Ishikawa (cell line): ENCODE results near the gene NSUN7.

Source experiments
- CEBPB ChIP-seq: IDR thresholded peaks from 2 replicates; pipeline ENCODE4 v1.6.1; 2012
- CREB1 ChIP-seq: IDR thresholded peaks from 2 replicates; pipeline ENCODE4 v1.6.1; 2012; ENCODE audit warnings: low read depth
- EGR1 ChIP-seq: IDR thresholded peaks from 2 replicates; pipeline ENCODE4 v1.6.1; 2012
- EP300 ChIP-seq: IDR thresholded peaks from 2 replicates; pipeline ENCODE4 v1.6.1; 2012; ENCODE audit warnings: borderline replicate concordance
- FOXM1 ChIP-seq: IDR thresholded peaks from 2 replicates; pipeline ENCODE4 v1.6.1; 2012; ENCODE audit warnings: low read depth, borderline replicate concordance
- MAX ChIP-seq: IDR thresholded peaks from 2 replicates; pipeline ENCODE4 v1.6.1; 2012
- NFIC ChIP-seq: IDR thresholded peaks from 2 replicates; pipeline ENCODE4 v1.6.1; 2012
- RAD21 ChIP-seq: IDR thresholded peaks from 2 replicates; pipeline ENCODE4 v1.6.1; 2012; ENCODE audit warnings: low read depth
- TAF1 ChIP-seq: IDR thresholded peaks from 2 replicates; pipeline ENCODE4 v1.6.1; 2012; ENCODE audit warnings: low read depth, mild to moderate bottlenecking
- TCF12 ChIP-seq: IDR thresholded peaks from 2 replicates; pipeline ENCODE4 v1.6.1; 2012; ENCODE audit warnings: low read depth
- TEAD4 ChIP-seq: IDR thresholded peaks from 2 replicates; pipeline ENCODE4 v1.6.1; 2012
- USF1 ChIP-seq: IDR thresholded peaks from 2 replicates; pipeline ENCODE4 v1.6.1; 2012
- YY1 ChIP-seq: IDR thresholded peaks from 2 replicates; pipeline ENCODE4 v1.6.1; 2012; ENCODE audit warnings: low read depth
- ZBTB7A ChIP-seq: IDR thresholded peaks from 2 replicates; pipeline ENCODE4 v1.6.1; 2012; ENCODE audit warnings: low read depth
- TF ChIP-seq, protein P1 (sequence below): IDR thresholded peaks from 2 replicates; pipeline ENCODE4 v1.6.1; 2012; ENCODE audit warnings: low read depth, mild to moderate bottlenecking

Gene NSUN7

GRCh38 chr4:40736910-40737309, 12.8 kb upstream of the NSUN7 start:
- TF ChIP-seq RAD21 (peak; percentile 84), MAX (no peak)

DNA sequence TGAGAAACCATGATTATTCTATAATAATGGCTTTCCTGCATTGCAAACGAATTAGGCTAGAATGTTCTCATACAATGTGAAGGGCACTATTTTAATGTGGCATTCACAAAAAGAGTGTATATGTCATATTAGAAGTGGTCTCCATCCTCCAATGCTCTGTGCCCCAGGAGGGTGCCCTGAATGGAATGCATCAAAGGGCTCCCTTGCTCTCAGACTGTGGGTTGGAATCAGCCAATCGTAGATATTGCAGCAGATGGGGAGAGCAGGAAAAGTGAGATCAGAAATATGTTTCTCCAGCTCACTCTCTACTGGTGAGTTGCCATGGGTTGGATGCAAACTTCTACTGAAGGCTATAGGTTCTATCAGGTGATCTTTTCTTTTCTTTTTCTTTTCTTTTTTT, 11.9 kb upstream of the NSUN7 start:
- TF ChIP-seq, protein P1, sequence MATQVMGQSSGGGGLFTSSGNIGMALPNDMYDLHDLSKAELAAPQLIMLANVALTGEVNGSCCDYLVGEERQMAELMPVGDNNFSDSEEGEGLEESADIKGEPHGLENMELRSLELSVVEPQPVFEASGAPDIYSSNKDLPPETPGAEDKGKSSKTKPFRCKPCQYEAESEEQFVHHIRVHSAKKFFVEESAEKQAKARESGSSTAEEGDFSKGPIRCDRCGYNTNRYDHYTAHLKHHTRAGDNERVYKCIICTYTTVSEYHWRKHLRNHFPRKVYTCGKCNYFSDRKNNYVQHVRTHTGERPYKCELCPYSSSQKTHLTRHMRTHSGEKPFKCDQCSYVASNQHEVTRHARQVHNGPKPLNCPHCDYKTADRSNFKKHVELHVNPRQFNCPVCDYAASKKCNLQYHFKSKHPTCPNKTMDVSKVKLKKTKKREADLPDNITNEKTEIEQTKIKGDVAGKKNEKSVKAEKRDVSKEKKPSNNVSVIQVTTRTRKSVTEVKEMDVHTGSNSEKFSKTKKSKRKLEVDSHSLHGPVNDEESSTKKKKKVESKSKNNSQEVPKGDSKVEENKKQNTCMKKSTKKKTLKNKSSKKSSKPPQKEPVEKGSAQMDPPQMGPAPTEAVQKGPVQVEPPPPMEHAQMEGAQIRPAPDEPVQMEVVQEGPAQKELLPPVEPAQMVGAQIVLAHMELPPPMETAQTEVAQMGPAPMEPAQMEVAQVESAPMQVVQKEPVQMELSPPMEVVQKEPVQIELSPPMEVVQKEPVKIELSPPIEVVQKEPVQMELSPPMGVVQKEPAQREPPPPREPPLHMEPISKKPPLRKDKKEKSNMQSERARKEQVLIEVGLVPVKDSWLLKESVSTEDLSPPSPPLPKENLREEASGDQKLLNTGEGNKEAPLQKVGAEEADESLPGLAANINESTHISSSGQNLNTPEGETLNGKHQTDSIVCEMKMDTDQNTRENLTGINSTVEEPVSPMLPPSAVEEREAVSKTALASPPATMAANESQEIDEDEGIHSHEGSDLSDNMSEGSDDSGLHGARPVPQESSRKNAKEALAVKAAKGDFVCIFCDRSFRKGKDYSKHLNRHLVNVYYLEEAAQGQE: no peak
- TF ChIP-seq YY1 (no peak), FOXM1 (no peak), ZBTB7A (no peak), CEBPB (no peak), TCF12 (no peak), MAX (no peak), TAF1 (no peak), CREB1 (no peak), TEAD4 (no peak), NFIC (no peak), EGR1 (no peak), EP300 (no peak), USF1 (no peak), RAD21 (no peak)

DNA sequence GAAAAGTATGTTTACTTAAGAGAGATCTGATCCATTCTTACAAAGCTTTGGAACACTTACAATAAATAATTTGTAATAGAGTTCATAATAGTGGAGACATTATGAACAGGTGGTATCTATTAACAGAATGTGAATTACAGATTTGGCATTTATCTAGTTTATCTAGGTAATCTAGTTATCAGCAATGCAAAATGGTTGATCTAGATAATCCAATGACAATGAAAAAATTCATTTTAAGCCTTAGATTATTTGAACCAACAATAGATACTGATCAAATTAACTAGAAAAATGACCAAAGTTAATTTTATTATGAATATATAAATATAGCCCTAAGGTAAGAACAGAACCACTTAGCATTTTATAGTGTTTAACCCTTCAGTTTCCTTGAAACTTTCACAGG, 10.4 kb upstream of the NSUN7 start:
- TF ChIP-seq RAD21 (no peak), USF1 (no peak), EP300 (no peak)

GRCh38 chr4:40744218-40744617, 5.5 kb upstream of the NSUN7 start:
- TF ChIP-seq EP300 (no peak), MAX (no peak), USF1 (no peak), RAD21 (no peak), TAF1 (no peak), CEBPB (no peak), ZBTB7A (no peak), EGR1 (no peak), YY1 (no peak), CREB1 (no peak), TEAD4 (no peak), TCF12 (no peak), NFIC (no peak), FOXM1 (no peak)
- TF ChIP-seq, protein P1: no peak

DNA sequence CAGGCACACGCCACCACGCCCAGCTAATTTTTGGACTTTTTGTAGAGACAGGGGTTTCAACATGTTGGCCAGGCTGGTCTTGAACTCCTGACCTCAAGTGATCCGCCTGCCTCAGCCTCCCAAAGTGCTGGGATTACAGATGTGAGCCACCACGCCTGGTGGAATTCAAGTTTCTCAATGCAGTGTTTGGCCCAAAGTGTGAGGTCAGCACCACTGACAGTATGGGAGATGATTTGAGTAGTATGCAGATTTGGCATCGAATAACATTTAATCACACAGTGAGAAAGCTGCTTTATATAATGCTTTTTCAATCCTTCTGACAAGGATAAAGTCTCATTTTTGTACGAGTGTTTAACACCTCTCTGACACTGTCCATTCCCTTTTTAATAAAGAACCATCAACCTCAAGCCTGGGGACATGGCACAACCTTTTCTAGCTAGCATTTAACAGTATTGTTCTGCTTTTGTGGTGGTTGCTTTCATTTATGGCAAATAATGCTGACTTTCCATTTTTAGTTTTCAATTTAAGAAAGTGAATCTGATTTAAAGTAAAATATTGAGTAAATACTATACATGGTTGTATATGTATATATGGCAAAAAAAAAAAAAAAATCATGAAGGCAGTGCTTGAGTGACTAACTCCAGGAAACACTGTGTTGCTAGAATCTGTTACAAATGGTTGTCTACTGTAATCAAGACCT, 4.3 kb upstream of the NSUN7 start:
- no peak for TF ChIP-seq ZBTB7A
- TF ChIP-seq FOXM1: no peak
- TF ChIP-seq TEAD4: no peak
- TF ChIP-seq, protein P1: no peak
- TF ChIP-seq NFIC: no peak
- no peak for TF ChIP-seq CREB1
- no peak for TF ChIP-seq MAX
- no peak for TF ChIP-seq EGR1
- no peak for TF ChIP-seq RAD21
- no peak for TF ChIP-seq TAF1
- no peak for TF ChIP-seq EP300
- TF ChIP-seq CEBPB: no peak
- TF ChIP-seq USF1: no peak
- no peak for TF ChIP-seq YY1
